ENCODE measurements around the gene PTPRT.

- TF ChIP-seq CTCF (IDR thresholded peaks at IDR 0.05) (no peak), ZFX (IDR thresholded peaks at IDR 0.05; ENCODE audit: borderline replicate concordance) (no peak)
Observed at GRCh38 chr20:43193443-43193842, 3.7 kb upstream of the PTPRT start.

Measured in 22Rv1 (cell line).